Heart right ventricle (tissue), 16 donors: ENCODE measurements around the gene GSN. TPM values are rescaled to one million over a fixed set of nuclear protein-coding genes. Genes with fewer than 3 reads are reported as not detected.

Experiments
- ATAC-seq, 8 donors: fragments of 200-7000 bp; cut with Tn5 transposase; one replicate each; pipeline ENCODE4 v1.9.1; 2020; ENCODE audit warnings: mild to moderate bottlenecking in 8 of 8, moderate library complexity in 8 of 8, moderate number of reproducible peaks in 1 of 8
- DNase-seq, 2 donors: peaks; one replicate each; pipeline ENCODE4 v3.0.0-alpha.2; 2020
- H3K27ac ChIP-seq, 10 donors: fragments of 200-600 bp; sonication (generic) in 2 of 10; one replicate each; pipeline versions ENCODE4 v1.5.0 to v1.8.0; 2020 to 2022; ENCODE audit warnings: mild to moderate bottlenecking in 3 of 10
- H3K27me3 ChIP-seq, 7 donors: fragments of 200-600 bp; one replicate each; pipeline ENCODE4 v1.8.0; 2021 to 2022; ENCODE audit warnings: mild to moderate bottlenecking in 2 of 7
- H3K36me3 ChIP-seq, 9 donors: fragments of 200-600 bp; sonication (generic) in 1 of 9; one replicate each; pipeline versions ENCODE4 v1.5.0 to v1.8.0; 2020 to 2022; ENCODE audit warnings: mild to moderate bottlenecking in 2 of 9
- H3K4me1 ChIP-seq, 9 donors: fragments of 200-600 bp; sonication (generic) in 1 of 9; one replicate each; pipeline versions ENCODE4 v1.5.0 to v1.8.0; 2020 to 2022; ENCODE audit warnings: mild to moderate bottlenecking in 4 of 9
- H3K4me3 ChIP-seq, 10 donors: fragments of 200-600 bp; sonication (generic) in 2 of 10; one replicate each; pipeline versions ENCODE4 v1.5.0 to v1.8.0; 2020 to 2022; ENCODE audit warnings: mild to moderate bottlenecking in 7 of 10, moderate library complexity in 2 of 10
- H3K9me3 ChIP-seq, 11 donors: fragments of 200-600 bp in 10 of 11; sonication (generic) in 2 of 11; one replicate each; pipeline versions ENCODE4 v1.5.0 to v1.8.0; 2013 to 2022; ENCODE audit warnings: mild to moderate bottlenecking in 2 of 11, control low read depth in 1 of 11, moderate library complexity in 1 of 11
- CTCF ChIP-seq, 9 donors: fragments of 200-600 bp; sonication (generic) in 2 of 9; IDR thresholded peaks; one replicate each; pipeline versions ENCODE4 v1.5.0 to v1.8.0; 2021 to 2022; ENCODE audit warnings: antibody characterized with exemption in 9 of 9, mild to moderate bottlenecking in 5 of 9, moderate library complexity in 1 of 9
- WGBS, 2 donors: extraction: QIAGEN DNeasy Blood & Tissue Kit; methylation state at CpG; one replicate each; pipeline ENCODE4 v1.1.7; 2013; ENCODE audit warnings: inconsistent platforms in 1 of 2; 5-methylcytosine and 5-hydroxymethylcytosine counted together
- intact Hi-C, 10 donors: fragments of 100-400 bp; cut with DNase I; formaldehyde crosslinking; loops; one replicate each; pipeline versions ENCODE4 v1.11.1 to v1.14.2; 2022
- polyA plus RNA-seq, 2 donors: library from polyadenylated mRNA; stranded (reverse); fragments of 200-250 nt; gene quantifications; one replicate each; pipeline ENCODE4 v1.2.3, GENCODE V29; 2013
- total RNA-seq, 10 donors: library from RNA; stranded (reverse); fragmentation: NEBNext Ultra II Directional in 3 of 10; extraction: Animal tissue kit (Norgen Biotek cat#: 25700) in 3 of 10; gene quantifications; one replicate each; pipeline versions ENCODE4 v1.2.1 to v1.2.4, GENCODE V29; 2021 to 2023
- donor health status: Arrhythmogenic right ventricular cardiomyopathy.
- donor health status: ischemic (EF 13 %, LVEDD 7.1; RV severe dilation, severe dysfunction).
- donor health status: healthy with polysubstance abuse.
- donor health status: DM: no; HTN: yes; CAD: no.
- donor health status: DM: no; HTN: no; CAD: no.
- donor health status: ischemic (EF 25% LVEDD 6.9; RV normal size, moderate dysfunction).
- donor health status: ischemic (EF 25% LVEDD 5.7; RV mildly dilated, moderate dysfunction).
- donor health status: healthy.
- donor health status: DM: yes; HTN: yes; CAD: no.
- donor health status: Ischemic cardiomyopathy.
- donor health status: ischemic (EF 35%, LVEDD 5.7; RV mildly dilated, moderate dysfunction).
- donor health status: nonischemic (EF 11% LVEDD 7.7; RV severe dilation, severe dysfunction).
- donor health status: DM: yes; HTN: yes; CAD: no.
- donor health status: PGD.
- donor health status: ischemic (EF 29% LVEDD 5.4; RV normal size, mild dysfunction).
- donor health status: nonischemic (EF 23%, LVEDD 6.1; RV moderate dilation, normal function).

Gene GSN
- total and polyA plus RNA-seq, 12 donors = 360 to 861 (median 668) TPM

DNA sequence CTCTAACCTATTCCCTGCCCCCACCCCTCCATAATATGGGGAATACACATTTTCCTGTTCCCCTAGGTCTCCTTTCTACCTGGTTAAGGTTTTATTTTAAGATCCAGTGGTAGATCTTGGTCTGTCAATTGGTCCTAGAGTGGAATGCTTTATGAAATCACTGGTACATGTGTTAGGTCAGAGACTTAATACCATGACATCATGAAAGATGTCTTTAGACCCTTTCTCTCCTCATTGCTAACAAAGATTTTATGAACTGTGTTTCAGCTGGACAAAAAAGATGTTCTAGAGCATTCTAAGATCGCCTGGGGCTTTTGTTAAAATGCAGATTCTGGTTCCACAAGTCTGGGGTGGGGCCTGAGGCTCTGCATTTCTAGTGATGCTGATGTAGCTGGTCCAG, 9.1 kb downstream of the GSN start:
- no peaks in the 10 kb centered on the region for H3K36me3 ChIP-seq
- WGBS, 2 donors = 92 to 100% methylated on average over 1 of the region's 1 CpG
- no peak for TF ChIP-seq CTCF (IDR thresholded peaks at IDR 0.05)
- no peaks in the 10 kb centered on the region for H3K27me3 ChIP-seq
- ATAC-seq = no peak
- H3K27ac ChIP-seq = peak overlapping the region in 5 of 10 donors; percentile 93 to 100 (median 98)
- no peaks in the 10 kb centered on the region for H3K9me3 ChIP-seq
- intact Hi-C loops = loop anchor here in 5 of 10 donors (5.0 to 10.0 kb wide), 5 partner anchors 35 to 95 kb away; partner anchors contain the start of genes RAB14 (in 1 of the 5) and STOM (in 1 of the 5)
- no peak overlapping the region for H3K4me3 ChIP-seq
- H3K4me1 ChIP-seq = peaks cover 28 to 91% (median 72%) of the 10 kb centered on the region in 9 donors
- DNase-seq = no peak

- Histone ChIP-seq H3K27ac (peak overlapping the region in 9 of 10 donors; percentile 29 to 100 (median 98)), H3K9me3 (no peaks in the 10 kb centered on the region), H3K4me1 (peaks cover 35 to 91% (median 72%) of the 10 kb centered on the region in 9 donors), H3K36me3 (no peaks in the 10 kb centered on the region), H3K27me3 (no peaks in the 10 kb centered on the region), H3K4me3 (no peak overlapping the region)
- ATAC-seq (no peak), DNase-seq (no peak)
- TF ChIP-seq CTCF (IDR thresholded peaks at IDR 0.05) = no peak
- intact Hi-C loops = loop anchor here in 5 of 10 donors (2.0 to 10.0 kb wide), 6 partner anchors 35 to 99 kb away; partner anchors contain the start of genes RAB14 (in 1 of the 5) and STOM (in 1 of the 5)
- 68% methylated on average over 4 of the region's 4 CpGs for WGBS, 2 donors
Observed at GRCh38 chr9:121277518-121278295, 9.7 kb downstream of the GSN start.

DNA sequence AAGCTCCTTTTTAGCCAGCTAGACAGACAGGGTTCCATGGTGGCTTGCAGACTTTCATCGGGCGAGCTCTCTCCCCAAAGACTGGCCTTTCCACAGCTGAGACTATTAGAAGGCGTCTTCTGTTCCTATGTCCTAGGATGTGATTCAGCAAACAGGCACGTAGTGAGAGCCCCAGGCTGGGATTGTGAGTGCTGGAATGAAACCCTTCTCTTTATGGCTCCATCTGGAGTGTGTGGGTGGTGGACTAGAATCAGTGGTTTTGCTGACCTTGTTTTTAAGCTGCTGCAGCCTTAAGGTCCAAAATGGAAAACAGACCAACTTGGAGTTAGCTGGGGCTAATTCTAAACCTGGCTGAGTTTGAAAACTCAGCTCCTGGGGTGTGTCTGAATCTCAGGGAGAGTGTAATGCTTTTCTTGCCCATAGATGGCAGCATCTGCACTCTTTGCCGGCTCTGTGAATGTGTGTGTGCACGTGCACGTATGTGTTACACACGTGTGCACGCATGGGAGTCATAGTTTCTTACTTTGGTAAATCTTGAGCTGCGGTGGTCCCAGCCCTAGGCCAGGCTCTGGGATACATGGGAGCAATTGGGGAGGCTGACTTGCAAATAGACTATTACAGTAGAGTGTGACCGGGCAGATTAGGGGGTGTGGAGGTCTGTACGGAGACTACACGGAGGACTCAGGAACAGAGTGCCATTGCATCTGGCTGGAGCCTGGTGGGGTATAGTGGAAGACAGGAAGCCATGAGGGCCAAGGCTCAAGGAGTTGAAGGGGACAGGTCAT, 10.7 kb downstream of the GSN start:
- peak overlapping the region in 2 of 10 donors; percentile 1 to 8 for H3K4me3 ChIP-seq
- H3K9me3 ChIP-seq = no peaks in the 10 kb centered on the region
- peak in 1 of 2 donors; percentile 83 for DNase-seq
- H3K27me3 ChIP-seq = no peaks in the 10 kb centered on the region
- peaks cover 40 to 94% (median 75%) of the 10 kb centered on the region in 9 donors for H3K4me1 ChIP-seq
- peak; percentile 74 to 93 (median 83) for TF ChIP-seq CTCF (IDR thresholded peaks at IDR 0.05)
- intact Hi-C loops = loop anchor here in 5 of 10 donors (2.0 to 10.0 kb wide), 6 partner anchors 34 to 98 kb away; partner anchors contain the start of genes RAB14 (in 1 of the 5) and STOM (in 1 of the 5)
- peak; percentile 55 to 68 (median 62) for ATAC-seq
- H3K27ac ChIP-seq = peak overlapping the region; percentile 4 to 100 (median 98)
- H3K36me3 ChIP-seq = peaks cover 0 to 4% (median 0%) of the 10 kb centered on the region in 9 donors
- 24 to 28% methylated on average over 13 of the region's 13 CpGs for WGBS, 2 donors
